H1 (cell line): ENCODE results near the gene GARIN6. TPM values are rescaled to one million over a fixed set of nuclear protein-coding genes. Genes with fewer than 3 reads are reported as not detected.

Experiments
- CTCF ChIA-PET: fragments of 300-600 bp; sonication (Branson Sonifier 250); formaldehyde crosslinking; loops from one replicate; lab custom pipeline; 2021; ENCODE audit not compliant: partially characterized antibody; lab: Charles Lee
- POLR2A ChIA-PET: fragments of 300-600 bp; sonication (Branson Sonifier 250); formaldehyde crosslinking; loops from one replicate; lab custom pipeline; 2021; ENCODE audit warnings: inconsistent platforms; ENCODE audit not compliant: partially characterized antibody; lab: Charles Lee
- DNase-seq, 2 experiments: peaks; one replicate each; pipeline versions ENCODE4 v3.0.0 to v3.0.0-alpha.2; 2010 to 2022; ENCODE audit warnings: low spot score in 2 of 2, low read depth in 1 of 2, mixed read lengths in 1 of 2
- FAIRE-seq: peaks from 2 replicates; lab custom pipeline; 2011; peaks lifted over from hg19 to GRCh38; lab: Jason Lieb, UNC
- H2AFZ ChIP-seq: 2 replicates; pipeline ENCODE4 v1.8.1; 2012; ENCODE audit warnings: low read length, inconsistent platforms
- H2AK5ac ChIP-seq: 2 replicates; pipeline ENCODE4 v1.6.1; 2013; ENCODE audit warnings: low read depth, low read length
- H2BK120ac ChIP-seq: replicated peaks from 2 replicates; pipeline ENCODE3; 2013; ENCODE audit warnings: low read depth, low read length, inconsistent platforms
- H2BK12ac ChIP-seq: 2 replicates; pipeline ENCODE4 v1.6.1; 2013; ENCODE audit warnings: low read depth, low read length
- H2BK15ac ChIP-seq: 2 replicates; pipeline ENCODE4 v1.6.1; 2013; ENCODE audit warnings: low read length
- H2BK20ac ChIP-seq: 2 replicates; pipeline ENCODE4 v1.6.1; 2013; ENCODE audit warnings: low read length
- H2BK5ac ChIP-seq: 2 replicates; pipeline ENCODE4 v1.6.1; 2013; ENCODE audit warnings: low read depth, low read length
- H3K14ac ChIP-seq: 2 replicates; pipeline ENCODE4 v1.6.1; 2013; ENCODE audit warnings: inconsistent platforms; ENCODE audit not compliant: insufficient read length
- H3K18ac ChIP-seq: 2 replicates; pipeline ENCODE4 v1.6.1; 2013; ENCODE audit warnings: low read length; ENCODE audit errors: extremely low read depth
- H3K23ac ChIP-seq: 2 replicates; pipeline ENCODE4 v1.6.1; 2013; ENCODE audit warnings: inconsistent platforms; ENCODE audit not compliant: insufficient read length
- H3K23me2 ChIP-seq: 2 replicates; pipeline ENCODE4 v1.6.1; 2013; ENCODE audit warnings: low read depth, low read length
- H3K27ac ChIP-seq: 2 replicates; pipeline ENCODE4 v1.6.1; 2011; ENCODE audit warnings: low read depth, low read length, inconsistent platforms
- H3K27me3 ChIP-seq, 4 experiments: replicated peaks in 1 of 4; 1 replicate in 1 of 4; 2 replicates in 3 of 4; pipeline versions ENCODE4 v1.6.1 to v1.8.1; 2011 to 2013; ENCODE audit warnings: low read length in 3 of 4, mild to moderate bottlenecking in 3 of 4, inconsistent platforms in 2 of 4, mixed read lengths in 2 of 4, moderate library complexity in 1 of 4; ENCODE audit not compliant: control insufficient read depth in 3 of 4, insufficient read depth in 3 of 4; ENCODE audit errors: extremely low read depth in 1 of 4
- H3K36me3 ChIP-seq, 4 experiments: 2 replicates each; pipeline versions ENCODE4 v1.6.1 to v1.8.1; 2011 to 2013; ENCODE audit warnings: mild to moderate bottlenecking in 4 of 4, low read length in 3 of 4, moderate library complexity in 2 of 4, control low read depth in 1 of 4, inconsistent platforms in 1 of 4; ENCODE audit not compliant: insufficient read depth in 4 of 4, control insufficient read depth in 2 of 4
- H3K4ac ChIP-seq: replicated peaks from 2 replicates; pipeline ENCODE3; 2013; ENCODE audit warnings: low read length, low read depth, mixed read lengths, inconsistent platforms; ENCODE audit not compliant: insufficient read length
- H3K4me1 ChIP-seq, 4 experiments: replicated peaks in 1 of 4; 1 replicate in 1 of 4; 2 replicates in 3 of 4; pipeline versions ENCODE4 v1.6.1 to v1.8.1; 2011 to 2013; ENCODE audit warnings: low read length in 3 of 4, inconsistent platforms in 2 of 4, mixed read lengths in 1 of 4; ENCODE audit not compliant: insufficient read depth in 4 of 4, control insufficient read depth in 3 of 4
- H3K4me2 ChIP-seq, 2 experiments: 2 replicates each; pipeline versions ENCODE4 v1.6.1 to v1.8.1; 2011 to 2013; ENCODE audit warnings: low read depth in 2 of 2, low read length in 2 of 2, control low read depth in 1 of 2, inconsistent platforms in 1 of 2, mild to moderate bottlenecking in 1 of 2; ENCODE audit not compliant: insufficient read depth in 1 of 2
- H3K4me3 ChIP-seq, 4 experiments: fragments of 200-600, 300-600 bp in 1 of 4; sonication (generic), shearing (Covaris generic), sonication (Bioruptor Twin) in 1 of 4; 2 replicates each; pipeline versions ENCODE4 v1.5.1 to v1.8.1; 2011 to 2016; ENCODE audit warnings: low read length in 4 of 4, low read depth in 3 of 4, control low read depth in 2 of 4, inconsistent platforms in 2 of 4, mild to moderate bottlenecking in 2 of 4, mixed read lengths in 1 of 4, moderate library complexity in 1 of 4; ENCODE audit not compliant: insufficient read depth in 2 of 4; ENCODE audit errors: extremely low read depth in 1 of 4
- H3K56ac ChIP-seq: replicated peaks from 2 replicates; pipeline ENCODE3; 2013; ENCODE audit warnings: low read depth, mild to moderate bottlenecking, mixed read lengths, low read length, inconsistent platforms; ENCODE audit not compliant: insufficient read length
- H3K79me1 ChIP-seq: 2 replicates; pipeline ENCODE4 v1.6.1; 2013; ENCODE audit warnings: low read depth, low read length, control low read depth
- H3K79me2 ChIP-seq, 2 experiments: 2 replicates each; pipeline versions ENCODE4 v1.6.1 to v1.8.1; 2012 to 2013; ENCODE audit warnings: low read length in 2 of 2, mild to moderate bottlenecking in 2 of 2, inconsistent platforms in 1 of 2; ENCODE audit not compliant: insufficient read depth in 2 of 2, control insufficient read depth in 1 of 2
- H3K9ac ChIP-seq, 4 experiments: replicated peaks in 1 of 4; 1 replicate in 1 of 4; 2 replicates in 3 of 4; pipeline versions ENCODE4 v1.6.1 to v1.8.1; 2011 to 2013; ENCODE audit warnings: low read depth in 3 of 4, low read length in 3 of 4, control low read depth in 2 of 4, mild to moderate bottlenecking in 2 of 4, moderate library complexity in 2 of 4, inconsistent platforms in 1 of 4; ENCODE audit errors: extremely low read depth in 1 of 4
- H3K9me3 ChIP-seq, 2 experiments: 2 replicates each; pipeline versions ENCODE4 v1.6.1 to v1.8.1; 2012 to 2013; ENCODE audit warnings: mild to moderate bottlenecking in 2 of 2, moderate library complexity in 2 of 2, control low read depth in 1 of 2, inconsistent platforms in 1 of 2, low read depth in 1 of 2, low read length in 1 of 2, mixed read lengths in 1 of 2; ENCODE audit not compliant: insufficient read depth in 2 of 2
- H4K20me1 ChIP-seq, 2 experiments: replicated peaks in 1 of 2; 2 replicates each; pipeline versions ENCODE3 to v1.8.1; 2011 to 2013; ENCODE audit warnings: inconsistent platforms in 2 of 2, low read length in 2 of 2, mild to moderate bottlenecking in 1 of 2; ENCODE audit not compliant: insufficient read depth in 2 of 2, control insufficient read depth in 1 of 2
- H4K5ac ChIP-seq: 2 replicates; pipeline ENCODE4 v1.6.1; 2013; ENCODE audit warnings: low read length, low read depth, mixed read lengths, inconsistent platforms; ENCODE audit not compliant: insufficient read length
- H4K8ac ChIP-seq: 2 replicates; pipeline ENCODE4 v1.8.0; 2013; ENCODE audit warnings: mild to moderate bottlenecking, moderate library complexity, low read length, inconsistent platforms; ENCODE audit not compliant: insufficient read depth; ENCODE audit errors: extremely low read depth
- H4K91ac ChIP-seq: replicated peaks from 2 replicates; pipeline ENCODE3; 2013; ENCODE audit warnings: low read length, mixed read lengths, inconsistent platforms; ENCODE audit not compliant: insufficient read length
- BACH1 ChIP-seq: IDR thresholded peaks from 2 replicates; pipeline ENCODE4 v1.6.1; 2012; ENCODE audit warnings: low read length, improper control_type of control experiment
- BRCA1 ChIP-seq: IDR thresholded peaks from 2 replicates; pipeline ENCODE4 v1.6.1; 2012; ENCODE audit warnings: low read depth, low read length, improper control_type of control experiment
- CBX8 ChIP-seq: fragments of 300-800, 300-1000 bp; sonication (generic); IDR thresholded peaks from 2 replicates; pipeline ENCODE4 v1.7.1; 2016; ENCODE audit warnings: low read depth, low read length, borderline replicate concordance
- EP300 ChIP-seq, 2 experiments: IDR thresholded peaks; 1 replicate in 1 of 2; 2 replicates in 1 of 2; pipeline ENCODE4 v1.6.1; 2011 to 2012; ENCODE audit warnings: low read depth in 2 of 2, low read length in 2 of 2, mild to moderate bottlenecking in 2 of 2, borderline replicate concordance in 1 of 2, inconsistent platforms in 1 of 2, moderate library complexity in 1 of 2
- MAX ChIP-seq: IDR thresholded peaks from 2 replicates; pipeline ENCODE4 v1.6.1; 2012; ENCODE audit warnings: inconsistent platforms
- SIRT6 ChIP-seq: IDR thresholded peaks from one replicate; pipeline ENCODE4 v1.7.1; 2012; ENCODE audit warnings: low read length, inconsistent platforms
- SRF ChIP-seq: IDR thresholded peaks from 2 replicates; pipeline ENCODE4 v1.6.1; 2011; ENCODE audit warnings: mild to moderate bottlenecking, low read depth, low read length, moderate library complexity
- TCF12 ChIP-seq: IDR thresholded peaks from 2 replicates; pipeline ENCODE4 v1.6.1; 2011; ENCODE audit warnings: low read depth, mild to moderate bottlenecking, low read length
- WGBS, 2 experiments: shearing (Covaris generic) in 1 of 2; methylation state at CpG; one replicate each; pipeline versions ENCODE4 v1.1.6 to v1.1.7; 2013 to 2015; ENCODE audit warnings: low lambda C conversion rate in 2 of 2, mixed read lengths in 2 of 2, inconsistent platforms in 1 of 2, low coverage in 1 of 2, missing lambda C conversion rate in 1 of 2; ENCODE audit not compliant: insufficient replicate concordance in 2 of 2, insufficient coverage in 1 of 2, insufficient read length in 1 of 2; ENCODE audit errors: extremely low coverage in 1 of 2, missing lambda C conversion rate in 1 of 2; 5-methylcytosine and 5-hydroxymethylcytosine counted together
- polyA plus RNA-seq, 7 experiments: library from polyadenylated mRNA; depleted of rRNA in 3 of 7; stranded (reverse) in 5 of 7; unstranded in 2 of 7; fragments of >200 nt in 5 of 7; fragments of 200-250 nt in 2 of 7; gene quantifications; 1 replicate in 5 of 7; 2 replicates in 1 of 7; 4 replicates in 1 of 7; pipeline versions ENCODE4 v1.2.1 to v1.2.3, GENCODE V29; 2011 to 2013; ENCODE audit warnings: missing spikeins in 2 of 7, mixed read lengths in 2 of 7
- total RNA-seq: library from RNA; stranded (reverse); fragmentation: NEBNext Ultra II Directional; extraction: Animal tissue kit (Norgen Biotek cat#: 25700); gene quantifications from 2 replicates; pipeline ENCODE4 v1.2.1, GENCODE V29; 2021
- TF ChIP-seq, protein P1 (sequence below): IDR thresholded peaks from 2 replicates; pipeline ENCODE4 v1.6.1; 2012; ENCODE audit warnings: low read length, inconsistent platforms
- TF ChIP-seq, protein P2 (sequence below), 3 experiments: IDR thresholded peaks; 1 replicate in 2 of 3; 2 replicates in 1 of 3; pipeline versions ENCODE4 v1.5.1 to v1.6.1; 2011; ENCODE audit warnings: low read length in 3 of 3, mild to moderate bottlenecking in 3 of 3, inconsistent platforms in 2 of 3, low read depth in 1 of 3, moderate library complexity in 1 of 3; ENCODE audit not compliant: insufficient read depth in 1 of 3; ENCODE audit errors: control extremely low read depth in 1 of 3

GARIN6 gene
- total and polyA plus RNA-seq, 2 of the 8 experiments (the other 6 are each of a cell fraction or from before 2014, with no cell fraction given) = not detected

DNA sequence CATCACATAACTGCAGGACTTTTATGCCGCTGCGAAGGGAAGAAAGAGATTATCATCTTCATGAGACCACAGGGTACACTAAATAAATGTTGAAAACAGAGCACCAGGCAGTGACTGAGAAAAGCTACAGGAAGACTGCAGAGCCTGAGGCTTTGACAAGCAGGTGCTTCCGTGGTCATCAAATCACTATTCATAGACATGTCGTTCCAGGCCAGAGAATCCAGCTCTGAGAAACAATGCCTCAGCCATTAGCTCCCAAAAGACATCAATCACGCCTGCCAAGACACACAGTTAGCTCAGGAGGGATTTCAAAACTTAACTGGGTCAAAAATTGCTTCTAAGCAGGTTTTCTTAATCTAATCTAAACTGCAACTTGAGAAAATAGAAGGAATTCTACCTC, 47.2 kb upstream of the GARIN6 start:
- H3K9me3 ChIP-seq = no peaks in the 10 kb centered on the region
- no peak overlapping the region for H2AFZ ChIP-seq
- no peak overlapping the region for H2BK120ac ChIP-seq
- H2BK20ac ChIP-seq = no peak overlapping the region
- no peak overlapping the region for H4K91ac ChIP-seq
- FAIRE-seq (no peak), DNase-seq (no peak)
- H3K4me1 ChIP-seq = no peaks in the 10 kb centered on the region
- ChIA-PET POLR2A (interaction anchor here (0.5 kb wide), 1 partner anchor 151 kb away, joined by 3 read pairs; no protein-coding TSS in a partner anchor), CTCF (interaction anchor here (0.6 kb wide), 1 partner anchor 59 kb away, joined by 3 read pairs; no protein-coding TSS in a partner anchor)
- H3K4ac ChIP-seq = no peak overlapping the region
- H3K27ac ChIP-seq = no peak overlapping the region
- H3K56ac ChIP-seq = no peak overlapping the region
- H3K36me3 ChIP-seq = no peaks in the 10 kb centered on the region
- no peak overlapping the region for H3K4me2 ChIP-seq
- H3K4me3 ChIP-seq = no peak overlapping the region
- H2BK15ac ChIP-seq = no peak overlapping the region
- H2BK12ac ChIP-seq = no peak overlapping the region
- H3K9ac ChIP-seq = no peak overlapping the region
- H3K23ac ChIP-seq = no peak overlapping the region
- no peaks in the 10 kb centered on the region for H3K79me1 ChIP-seq
- H3K79me2 ChIP-seq = no peaks in the 10 kb centered on the region
- H3K14ac ChIP-seq = no peak overlapping the region
- 91% methylated on average over 5 of the region's 5 CpGs; no CpG with 5 or more reads in 1 of the 2 experiments for WGBS, 2 experiments
- H4K5ac ChIP-seq = no peak overlapping the region
- no peak overlapping the region for H2BK5ac ChIP-seq
- no peak overlapping the region for H4K8ac ChIP-seq
- H4K20me1 ChIP-seq = no peaks in the 10 kb centered on the region
- peaks cover 0 to 1% (median 0%) of the 10 kb centered on the region in 4 experiments; a peak in 1 of 7 replicates for H3K27me3 ChIP-seq
- no peaks in the 10 kb centered on the region for H3K23me2 ChIP-seq
- H2AK5ac ChIP-seq = no peak overlapping the region
- H3K18ac ChIP-seq = no peak overlapping the region
- TF ChIP-seq SIRT6 (no peak), CBX8 (no peak), EP300 (IDR thresholded peaks at IDR 0.05; ENCODE audit: borderline replicate concordance in 1 of 2, low read depth in 2 of 2, low read length in 2 of 2) (no peak), BRCA1 (no peak), MAX (no peak), TCF12 (no peak), SRF (no peak), BACH1 (no peak)
- TF ChIP-seq, protein P1, sequence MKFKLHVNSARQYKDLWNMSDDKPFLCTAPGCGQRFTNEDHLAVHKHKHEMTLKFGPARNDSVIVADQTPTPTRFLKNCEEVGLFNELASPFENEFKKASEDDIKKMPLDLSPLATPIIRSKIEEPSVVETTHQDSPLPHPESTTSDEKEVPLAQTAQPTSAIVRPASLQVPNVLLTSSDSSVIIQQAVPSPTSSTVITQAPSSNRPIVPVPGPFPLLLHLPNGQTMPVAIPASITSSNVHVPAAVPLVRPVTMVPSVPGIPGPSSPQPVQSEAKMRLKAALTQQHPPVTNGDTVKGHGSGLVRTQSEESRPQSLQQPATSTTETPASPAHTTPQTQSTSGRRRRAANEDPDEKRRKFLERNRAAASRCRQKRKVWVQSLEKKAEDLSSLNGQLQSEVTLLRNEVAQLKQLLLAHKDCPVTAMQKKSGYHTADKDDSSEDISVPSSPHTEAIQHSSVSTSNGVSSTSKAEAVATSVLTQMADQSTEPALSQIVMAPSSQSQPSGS = no peak
- TF ChIP-seq, protein P2, sequence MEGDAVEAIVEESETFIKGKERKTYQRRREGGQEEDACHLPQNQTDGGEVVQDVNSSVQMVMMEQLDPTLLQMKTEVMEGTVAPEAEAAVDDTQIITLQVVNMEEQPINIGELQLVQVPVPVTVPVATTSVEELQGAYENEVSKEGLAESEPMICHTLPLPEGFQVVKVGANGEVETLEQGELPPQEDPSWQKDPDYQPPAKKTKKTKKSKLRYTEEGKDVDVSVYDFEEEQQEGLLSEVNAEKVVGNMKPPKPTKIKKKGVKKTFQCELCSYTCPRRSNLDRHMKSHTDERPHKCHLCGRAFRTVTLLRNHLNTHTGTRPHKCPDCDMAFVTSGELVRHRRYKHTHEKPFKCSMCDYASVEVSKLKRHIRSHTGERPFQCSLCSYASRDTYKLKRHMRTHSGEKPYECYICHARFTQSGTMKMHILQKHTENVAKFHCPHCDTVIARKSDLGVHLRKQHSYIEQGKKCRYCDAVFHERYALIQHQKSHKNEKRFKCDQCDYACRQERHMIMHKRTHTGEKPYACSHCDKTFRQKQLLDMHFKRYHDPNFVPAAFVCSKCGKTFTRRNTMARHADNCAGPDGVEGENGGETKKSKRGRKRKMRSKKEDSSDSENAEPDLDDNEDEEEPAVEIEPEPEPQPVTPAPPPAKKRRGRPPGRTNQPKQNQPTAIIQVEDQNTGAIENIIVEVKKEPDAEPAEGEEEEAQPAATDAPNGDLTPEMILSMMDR (IDR thresholded peaks at IDR 0.05; ENCODE audit: control extremely low read depth in 1 of 3, insufficient read depth in 1 of 3, low read depth in 1 of 3, low read length in 3 of 3) = no peak
